ENCODE measurements around the gene ERFE.

ERFE gene

DNA sequence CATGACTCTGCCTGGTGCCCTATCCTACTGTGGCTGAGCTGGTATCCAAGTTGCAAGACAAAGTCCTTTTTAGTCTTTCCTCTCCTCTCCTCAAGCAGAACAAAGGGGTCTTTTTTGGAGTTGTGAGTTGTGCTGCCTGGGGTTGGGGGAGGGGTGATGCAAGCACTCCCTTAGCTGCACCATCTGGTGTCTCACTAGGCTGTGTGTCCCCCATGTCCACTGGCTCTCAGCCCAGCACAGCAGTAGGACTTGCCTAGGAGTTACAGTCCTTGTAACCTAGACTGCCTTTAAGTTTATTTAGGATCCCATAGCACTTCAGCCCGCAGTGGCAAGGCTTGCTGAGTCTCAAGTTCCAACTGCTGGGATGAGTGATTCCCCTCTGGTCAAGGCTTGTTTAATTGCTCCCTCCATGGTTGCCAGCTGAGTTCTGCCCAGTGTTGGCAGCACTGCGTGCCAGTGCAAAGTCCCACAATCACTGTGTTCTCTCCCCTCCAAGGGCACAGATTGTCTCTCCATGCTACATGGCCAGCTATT is 57.9 kb downstream of the ERFE start:
- DNase-seq (ENCODE audit: low read depth in 2 of 2) = no peak

Measured in stimulated activated CD4-positive, alpha-beta T cell treated with anti-CD3 and anti-CD28 coated beads, Interleukin-15, amount 100 ng/mL, for 48 hours (primary cell).